ENCODE results near the gene ZNF410. TPM values are rescaled to one million over a fixed set of nuclear protein-coding genes. Genes with fewer than 3 reads are reported as not detected.
"Not testable (repeated sequence)": the region's sequence is repeated elsewhere in the genome, so short reads cannot be mapped to it uniquely, and the experiment has no call there.

The ZNF410 gene
- total RNA-seq, 2 donors from 2014 or later, result 60.5 to 63.1 TPM

DNA sequence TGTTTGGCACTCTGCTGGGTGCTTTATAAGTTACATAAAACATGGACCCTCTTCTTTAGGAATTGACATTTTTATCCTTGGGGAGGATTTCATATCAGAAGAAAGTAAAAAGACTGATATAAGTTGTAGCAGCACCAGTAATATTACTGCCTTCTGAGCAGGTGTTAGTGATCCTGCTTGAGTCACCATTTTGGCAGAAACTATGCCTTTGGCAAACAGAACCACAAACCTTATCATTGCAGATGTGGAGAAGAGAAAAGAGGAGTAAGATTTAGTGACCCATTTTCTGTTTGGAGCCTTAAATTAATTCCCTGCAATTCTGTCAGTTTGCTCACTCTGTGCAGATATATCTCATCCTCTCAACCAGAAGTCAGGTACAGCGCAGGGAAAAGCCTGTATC, 23.0 kb downstream of the ZNF410 start:
- Mint-ChIP-seq H3K4me1 (peaks cover 5% of the 10 kb centered on the region), H3K9me3 (peaks cover 4% of the 10 kb centered on the region), H3K4me3 (no peak overlapping the region), H3K27ac (no peak overlapping the region), H3K27me3 (no peaks in the 10 kb centered on the region), H3K36me3 (ENCODE audit: low read depth) (peaks cover 100% of the 10 kb centered on the region)
- no peak for ATAC-seq (replicated peaks)

GRCh38 chr14:73913256-73913655, 26.6 kb downstream of the ZNF410 start:
- H3K4me3 Mint-ChIP-seq, result no peak overlapping the region
- peaks cover 96% of the 10 kb centered on the region for H3K36me3 Mint-ChIP-seq (ENCODE audit: low read depth)
- H3K9me3 Mint-ChIP-seq, result peaks cover 4% of the 10 kb centered on the region
- ATAC-seq (replicated peaks), result no peak
- H3K27me3 Mint-ChIP-seq, result no peaks in the 10 kb centered on the region
- H3K27ac Mint-ChIP-seq, result no peak overlapping the region
- peaks cover 5% of the 10 kb centered on the region for H3K4me1 Mint-ChIP-seq

GRCh38 chr14:73916324-73916723, 29.7 kb downstream of the ZNF410 start:
- Mint-ChIP-seq H3K36me3 (ENCODE audit: low read depth) (peaks cover 96% of the 10 kb centered on the region), H3K9me3 (no peaks in the 10 kb centered on the region), H3K27ac (no peak overlapping the region), H3K4me3 (no peak overlapping the region), H3K27me3 (no peaks in the 10 kb centered on the region), H3K4me1 (peaks cover under 1% of the 10 kb centered on the region)
- no peak for ATAC-seq (replicated peaks)

GRCh38 chr14:73919457-73919856, 32.8 kb downstream of the ZNF410 start:
- not testable (repeated sequence) for ATAC-seq (replicated peaks); H3K4me3 Mint-ChIP-seq; H3K9me3 Mint-ChIP-seq; H3K27ac Mint-ChIP-seq; H3K4me1 Mint-ChIP-seq; H3K27me3 Mint-ChIP-seq
- H3K36me3 Mint-ChIP-seq (ENCODE audit: low read depth), result peaks cover 96% of the 10 kb centered on the region

DNA sequence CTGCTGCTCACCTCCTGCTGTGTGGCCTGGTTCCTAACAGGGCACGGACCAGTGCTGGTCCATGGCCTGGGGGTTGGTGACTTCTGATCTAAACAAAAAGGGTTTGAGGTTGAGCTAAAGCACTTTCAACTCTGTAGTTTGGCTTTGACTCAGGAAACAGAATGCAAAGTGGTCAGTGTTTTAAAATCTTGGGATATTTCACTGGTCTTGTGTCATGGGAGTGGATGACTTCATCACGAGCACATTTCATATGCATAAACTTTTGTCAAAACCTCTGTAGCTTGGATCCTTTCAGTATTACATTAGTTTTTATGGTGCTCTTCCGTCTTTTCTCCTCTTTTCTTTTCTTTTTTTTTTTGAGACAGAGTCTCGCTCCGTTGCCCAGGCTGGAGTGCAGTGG, 37.7 kb downstream of the ZNF410 start:
- ATAC-seq (replicated peaks), result no peak
- peaks cover 99% of the 10 kb centered on the region for H3K36me3 Mint-ChIP-seq (ENCODE audit: low read depth)
- H3K27ac Mint-ChIP-seq, result peak overlapping the region; percentile 1
- H3K9me3 Mint-ChIP-seq, result no peaks in the 10 kb centered on the region
- no peaks in the 10 kb centered on the region for H3K27me3 Mint-ChIP-seq
- H3K4me1 Mint-ChIP-seq, result no peaks in the 10 kb centered on the region
- H3K4me3 Mint-ChIP-seq, result no peak overlapping the region

DNA sequence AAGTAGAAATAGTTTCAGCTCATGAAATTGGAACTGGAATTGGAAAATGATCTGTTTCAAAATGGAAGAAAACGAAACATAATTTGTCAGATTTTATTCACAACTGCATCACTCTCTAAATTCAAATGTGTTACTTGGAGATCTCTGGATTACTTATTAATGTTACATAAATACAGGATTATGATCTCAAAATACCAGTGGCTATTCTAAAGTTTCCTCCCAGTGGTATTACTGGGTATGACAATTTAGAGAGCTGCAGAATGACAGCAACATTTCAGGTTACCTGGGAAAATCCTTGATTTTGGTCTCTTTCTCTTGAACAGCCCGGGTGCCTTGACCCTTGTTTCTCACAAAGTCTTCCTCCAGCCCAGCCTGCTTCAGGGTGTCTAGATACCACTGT, 49.0 kb downstream of the ZNF410 start:
- no peaks in the 10 kb centered on the region for H3K4me1 Mint-ChIP-seq
- H3K27ac Mint-ChIP-seq, result no peak overlapping the region
- no peaks in the 10 kb centered on the region for H3K9me3 Mint-ChIP-seq
- ATAC-seq (replicated peaks), result no peak
- H3K36me3 Mint-ChIP-seq (ENCODE audit: low read depth), result peaks cover 47% of the 10 kb centered on the region
- H3K27me3 Mint-ChIP-seq, result no peaks in the 10 kb centered on the region
- H3K4me3 Mint-ChIP-seq, result no peak overlapping the region

- Mint-ChIP-seq H3K9me3 (no peaks in the 10 kb centered on the region), H3K36me3 (ENCODE audit: low read depth) (peaks cover 38% of the 10 kb centered on the region), H3K27me3 (no peaks in the 10 kb centered on the region), H3K4me3 (no peak overlapping the region), H3K4me1 (no peaks in the 10 kb centered on the region), H3K27ac (no peak overlapping the region)
- ATAC-seq (replicated peaks), result no peak
These were observed 49.9 kb downstream of the ZNF410 start for GRCh38 chr14:73936548-73936947.

GRCh38 chr14:73937012-73937411, 50.4 kb downstream of the ZNF410 start:
- no peaks in the 10 kb centered on the region for H3K9me3 Mint-ChIP-seq
- H3K4me1 Mint-ChIP-seq, result no peaks in the 10 kb centered on the region
- no peak overlapping the region for H3K27ac Mint-ChIP-seq
- H3K27me3 Mint-ChIP-seq, result no peaks in the 10 kb centered on the region
- no peak for ATAC-seq (replicated peaks)
- H3K4me3 Mint-ChIP-seq, result no peak overlapping the region
- peaks cover 33% of the 10 kb centered on the region for H3K36me3 Mint-ChIP-seq (ENCODE audit: low read depth)

DNA sequence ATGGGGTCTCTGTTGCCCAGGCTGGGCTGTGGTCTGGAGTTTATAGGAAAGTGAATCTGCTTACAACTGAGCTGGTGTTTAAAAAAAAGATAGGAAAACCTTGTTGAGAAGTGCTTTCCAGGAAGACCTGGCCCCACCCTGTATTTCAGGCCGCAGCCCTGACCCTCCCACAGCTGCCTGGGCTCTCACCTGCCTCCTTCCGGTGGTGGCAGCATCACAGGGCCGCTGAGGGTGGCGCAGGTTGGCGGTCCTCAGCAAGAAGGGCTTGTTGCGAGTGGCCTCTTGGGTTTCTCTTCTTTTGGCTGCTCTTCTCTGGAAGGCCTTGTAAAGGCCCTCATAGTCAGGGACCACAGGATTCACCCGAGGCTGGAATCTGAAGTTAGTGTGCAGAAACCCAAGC, 55.5 kb downstream of the ZNF410 start:
- H3K27me3 Mint-ChIP-seq, result no peaks in the 10 kb centered on the region
- no peak overlapping the region for H3K27ac Mint-ChIP-seq
- no peak overlapping the region for H3K4me3 Mint-ChIP-seq
- H3K9me3 Mint-ChIP-seq, result no peaks in the 10 kb centered on the region
- peaks cover 8% of the 10 kb centered on the region for H3K4me1 Mint-ChIP-seq
- peaks cover 7% of the 10 kb centered on the region for H3K36me3 Mint-ChIP-seq (ENCODE audit: low read depth)
- no peak for ATAC-seq (replicated peaks)

DNA sequence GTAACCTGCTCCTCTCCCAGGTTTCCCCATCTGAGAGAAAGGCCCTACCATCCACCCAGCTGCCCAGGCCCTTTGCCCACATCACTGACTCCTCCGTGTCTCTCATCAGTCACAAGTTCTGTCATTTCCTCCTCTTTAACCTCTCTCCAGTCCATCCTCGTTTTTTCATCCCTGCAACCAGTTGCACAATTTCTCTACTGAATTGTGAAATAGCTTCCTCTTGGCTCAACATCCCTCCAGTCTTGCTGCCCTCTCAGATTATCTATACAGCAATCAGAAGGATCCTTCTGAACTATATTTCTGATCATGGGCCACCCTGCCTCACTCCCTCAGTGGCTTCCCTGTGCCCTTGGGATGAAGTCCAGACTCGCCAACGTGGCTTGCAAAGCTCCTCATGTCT, 56.4 kb downstream of the ZNF410 start:
- H3K4me1 Mint-ChIP-seq, result peaks cover 8% of the 10 kb centered on the region
- ATAC-seq (replicated peaks), result no peak
- H3K4me3 Mint-ChIP-seq, result no peak overlapping the region
- no peaks in the 10 kb centered on the region for H3K9me3 Mint-ChIP-seq
- peak overlapping the region; percentile 11 for H3K27ac Mint-ChIP-seq
- H3K27me3 Mint-ChIP-seq, result no peaks in the 10 kb centered on the region
- peaks cover 7% of the 10 kb centered on the region for H3K36me3 Mint-ChIP-seq (ENCODE audit: low read depth)

GRCh38 chr14:73944432-73945158, 57.9 kb downstream of the ZNF410 start:
- H3K9me3 Mint-ChIP-seq, result no peaks in the 10 kb centered on the region
- H3K4me3 Mint-ChIP-seq, result no peak overlapping the region
- H3K27ac Mint-ChIP-seq, result no peak overlapping the region
- no peaks in the 10 kb centered on the region for H3K27me3 Mint-ChIP-seq
- H3K4me1 Mint-ChIP-seq, result peaks cover 8% of the 10 kb centered on the region
- H3K36me3 Mint-ChIP-seq (ENCODE audit: low read depth), result peaks cover 7% of the 10 kb centered on the region
- no peak for ATAC-seq (replicated peaks)

DNA sequence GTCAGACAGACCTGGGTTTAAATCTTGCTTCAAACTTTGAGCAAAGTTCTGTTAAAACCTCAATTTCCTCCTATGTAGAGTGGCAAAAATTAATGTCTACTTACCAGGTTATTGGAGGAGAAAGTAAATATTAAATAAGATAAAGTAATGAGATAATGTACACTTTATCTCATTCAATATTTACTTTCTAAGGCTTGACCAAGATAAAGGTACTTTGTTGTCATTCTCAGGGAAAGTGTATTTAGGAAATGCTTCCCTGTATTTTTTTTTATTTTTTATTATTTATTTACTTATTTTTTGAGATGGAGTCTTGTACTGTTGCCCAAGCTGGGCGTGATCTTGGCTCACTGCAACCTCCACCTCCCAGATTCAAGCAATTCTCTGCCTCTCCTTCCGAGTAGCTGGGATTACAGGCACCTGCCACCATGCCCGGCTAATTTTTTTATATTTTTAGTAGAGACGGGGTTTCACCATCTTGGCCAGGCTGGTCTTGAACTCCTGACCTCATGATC, 58.6 kb downstream of the ZNF410 start:
- no peaks in the 10 kb centered on the region for H3K27me3 Mint-ChIP-seq
- peaks cover 7% of the 10 kb centered on the region for H3K36me3 Mint-ChIP-seq (ENCODE audit: low read depth)
- H3K9me3 Mint-ChIP-seq, result no peaks in the 10 kb centered on the region
- no peak for ATAC-seq (replicated peaks)
- H3K4me1 Mint-ChIP-seq, result peaks cover 8% of the 10 kb centered on the region
- H3K4me3 Mint-ChIP-seq, result no peak overlapping the region
- H3K27ac Mint-ChIP-seq, result no peak overlapping the region

DNA sequence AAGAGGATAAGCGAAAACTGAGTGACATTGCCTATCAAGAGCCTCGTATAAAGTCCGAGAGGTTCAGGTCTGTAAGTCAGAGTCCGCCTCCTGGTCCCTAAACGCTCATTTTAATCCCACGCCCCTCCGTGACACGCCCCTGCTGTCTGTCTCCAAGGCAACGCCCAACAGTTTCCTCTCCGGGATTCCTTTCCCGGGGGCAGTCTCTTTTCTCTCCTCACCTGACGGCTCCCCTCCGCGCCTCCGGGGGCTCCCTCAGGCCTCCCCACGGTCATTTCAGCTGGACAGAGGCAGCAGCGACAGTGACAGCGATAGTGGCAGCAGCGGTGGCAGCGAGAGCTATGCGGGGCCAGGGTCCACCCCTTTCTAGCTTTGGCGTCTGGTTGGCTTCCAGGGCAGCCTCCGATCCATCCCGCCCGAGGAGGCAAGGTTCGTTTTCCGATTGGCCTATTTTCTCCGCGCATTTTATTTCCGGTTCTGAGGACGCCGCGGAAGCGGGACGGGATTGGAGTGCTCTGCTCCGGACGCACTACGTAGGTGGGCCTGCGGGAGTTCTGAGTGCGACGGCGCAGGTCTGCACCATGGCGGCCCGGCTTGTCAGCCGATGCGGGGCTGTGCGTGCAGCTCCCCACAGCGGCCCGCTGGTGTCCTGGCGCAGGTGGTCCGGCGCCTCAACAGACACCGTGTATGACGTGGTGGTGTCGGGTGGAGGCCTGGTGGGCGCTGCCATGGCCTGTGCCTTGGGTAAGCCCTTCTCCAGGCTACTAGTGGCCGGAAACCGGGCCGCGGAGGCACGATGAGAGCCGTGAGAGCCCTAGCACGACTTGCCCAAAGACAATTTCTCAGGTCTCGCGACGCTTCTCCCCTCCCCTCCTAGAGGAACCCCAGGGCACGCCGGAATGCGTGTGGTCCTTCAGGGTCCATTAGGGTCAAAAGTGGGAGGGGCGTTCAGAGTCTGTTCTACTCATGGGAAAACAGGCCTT, 63.4 kb downstream of the ZNF410 start, which contains the start of the genes COQ6 and FAM161B:
COQ6 (plus strand) TSS at position 551 of the 983 bp plus-strand sequence; CDS start at position 582, 31 bp downstream.
FAM161B (minus strand) TSS at position 343 of the 983 bp plus-strand sequence; CDS start at position 275, 68 bp downstream.
- H3K27ac Mint-ChIP-seq, result peak within 1 kb of the TSS; percentile 95
- no peaks in the 10 kb centered on the region for H3K9me3 Mint-ChIP-seq
- peaks cover 23% of the 10 kb centered on the region for H3K36me3 Mint-ChIP-seq (ENCODE audit: low read depth)
- no peaks in the 10 kb centered on the region for H3K27me3 Mint-ChIP-seq
- H3K4me1 Mint-ChIP-seq, result no peaks in the 10 kb centered on the region
- peak; percentile 95 for ATAC-seq (replicated peaks)
- H3K4me3 Mint-ChIP-seq, result peak within 1 kb of the TSS; percentile 98

DNA sequence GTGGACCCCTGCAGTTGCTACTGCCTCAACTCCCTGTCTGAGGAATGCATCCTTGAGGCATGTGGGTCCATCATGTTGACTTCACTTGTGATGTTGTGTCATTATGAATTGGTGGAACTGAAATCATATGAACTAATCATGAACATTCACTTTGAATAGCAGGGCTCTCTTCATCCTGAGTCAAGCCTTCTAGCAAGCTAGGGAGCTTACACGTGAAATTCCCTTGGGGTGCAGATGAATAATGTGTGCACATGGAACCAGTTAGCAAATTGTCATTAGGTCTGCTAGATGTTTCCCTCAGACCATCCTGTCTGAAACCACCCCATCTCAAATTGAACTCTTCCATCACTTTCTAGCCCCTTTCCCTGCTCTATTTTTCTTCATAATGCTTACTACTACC, 67.1 kb downstream of the ZNF410 start:
- H3K27me3 Mint-ChIP-seq, result no peaks in the 10 kb centered on the region
- no peaks in the 10 kb centered on the region for H3K9me3 Mint-ChIP-seq
- peaks cover 57% of the 10 kb centered on the region for H3K36me3 Mint-ChIP-seq (ENCODE audit: low read depth)
- no peak overlapping the region for H3K4me3 Mint-ChIP-seq
- no peaks in the 10 kb centered on the region for H3K4me1 Mint-ChIP-seq
- H3K27ac Mint-ChIP-seq, result peak overlapping the region; percentile 73
- no peak for ATAC-seq (replicated peaks)

Measured in activated T-helper 17 cell treated with anti-CD3 and anti-CD28 coated beads, Interleukin-2, amount 50 U/mL, for 72 hours (primary cell).